Heart left ventricle (tissue), 13 donors: ENCODE data around the gene FAM163B.

Experiments used
- POLR2A ChIP-seq, 2 donors: fragments of 450-650 bp; IDR thresholded peaks; one replicate each; pipeline ENCODE4 v1.6.1; 2017; ENCODE audit warnings: antibody characterized with exemption in 2 of 2, mild to moderate bottlenecking in 2 of 2, moderate library complexity in 2 of 2
- TF ChIP-seq, protein P1 (sequence below), 12 donors: fragments of 200-600 bp; sonication (generic) in 4 of 12; IDR thresholded peaks; one replicate each; pipeline versions ENCODE4 v1.5.0 to v1.8.0; 2018 to 2022; ENCODE audit warnings: antibody characterized with exemption in 12 of 12, mild to moderate bottlenecking in 5 of 12
- donor health status: ischemic (EF 13 %, LVEDD 7.1; RV severe dilation, severe dysfunction).
- donor health status: DM: no; HTN: yes; CAD: no.
- donor health status: DM: no; HTN: no; CAD: no.
- donor health status: ischemic (EF 25% LVEDD 6.9; RV normal size, moderate dysfunction).
- donor health status: ischemic (EF 25% LVEDD 5.7; RV mildly dilated, moderate dysfunction).
- donor health status: ischemic (EF 35%, LVEDD 5.7; RV mildly dilated, moderate dysfunction).
- donor health status: nonischemic (EF 11% LVEDD 7.7; RV severe dilation, severe dysfunction).
- donor health status: DM: yes; HTN: yes; CAD: no.
- donor health status: PGD.
- donor health status: ischemic (EF 29% LVEDD 5.4; RV normal size, mild dysfunction).
- donor health status: nonischemic (EF 23%, LVEDD 6.1; RV moderate dilation, normal function).

GRCh38 chr9:133650026-133650425, 40.8 kb upstream of the FAM163B start:
- TF ChIP-seq, protein P1, sequence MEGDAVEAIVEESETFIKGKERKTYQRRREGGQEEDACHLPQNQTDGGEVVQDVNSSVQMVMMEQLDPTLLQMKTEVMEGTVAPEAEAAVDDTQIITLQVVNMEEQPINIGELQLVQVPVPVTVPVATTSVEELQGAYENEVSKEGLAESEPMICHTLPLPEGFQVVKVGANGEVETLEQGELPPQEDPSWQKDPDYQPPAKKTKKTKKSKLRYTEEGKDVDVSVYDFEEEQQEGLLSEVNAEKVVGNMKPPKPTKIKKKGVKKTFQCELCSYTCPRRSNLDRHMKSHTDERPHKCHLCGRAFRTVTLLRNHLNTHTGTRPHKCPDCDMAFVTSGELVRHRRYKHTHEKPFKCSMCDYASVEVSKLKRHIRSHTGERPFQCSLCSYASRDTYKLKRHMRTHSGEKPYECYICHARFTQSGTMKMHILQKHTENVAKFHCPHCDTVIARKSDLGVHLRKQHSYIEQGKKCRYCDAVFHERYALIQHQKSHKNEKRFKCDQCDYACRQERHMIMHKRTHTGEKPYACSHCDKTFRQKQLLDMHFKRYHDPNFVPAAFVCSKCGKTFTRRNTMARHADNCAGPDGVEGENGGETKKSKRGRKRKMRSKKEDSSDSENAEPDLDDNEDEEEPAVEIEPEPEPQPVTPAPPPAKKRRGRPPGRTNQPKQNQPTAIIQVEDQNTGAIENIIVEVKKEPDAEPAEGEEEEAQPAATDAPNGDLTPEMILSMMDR (IDR thresholded peaks at IDR 0.05): no peak
- no peak for TF ChIP-seq POLR2A (IDR thresholded peaks at IDR 0.05)
